Activated CD8-positive, alpha-beta memory T cell treated with anti-CD3 and anti-CD28 coated beads, Interleukin-2, amount 50 U/mL, for 1 hour (primary cell): ENCODE results near the gene OTUD6A.
"Not testable (repeated sequence)": the region's sequence is repeated elsewhere in the genome, so short reads cannot be mapped to it uniquely, and the experiment has no call there.

Experiments used
- DNase-seq: peaks from one replicate; pipeline ENCODE4 v3.0.0-alpha.2; 2020; ENCODE audit errors: extremely low read depth

OTUD6A gene

DNA sequence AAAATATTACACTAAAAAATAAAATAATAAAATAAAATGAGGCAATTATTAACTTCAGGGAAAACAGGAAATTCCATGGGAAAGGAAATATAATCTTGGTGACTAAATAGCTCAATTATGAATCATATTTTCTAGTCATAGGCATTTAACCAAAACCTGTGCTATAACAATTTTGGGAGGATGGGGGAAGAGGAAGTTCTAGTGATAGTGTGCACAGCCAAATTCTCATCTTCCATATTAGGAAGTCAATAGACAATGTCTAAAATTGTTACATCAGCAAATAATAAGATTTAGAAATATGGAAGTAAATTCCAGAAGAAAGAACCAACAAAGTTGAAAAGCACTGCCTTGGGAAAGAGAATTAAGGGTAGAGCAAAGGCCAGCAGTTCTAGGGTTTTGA lies 15.3 kb upstream of the OTUD6A start:
- DNase-seq, result no peak

DNA sequence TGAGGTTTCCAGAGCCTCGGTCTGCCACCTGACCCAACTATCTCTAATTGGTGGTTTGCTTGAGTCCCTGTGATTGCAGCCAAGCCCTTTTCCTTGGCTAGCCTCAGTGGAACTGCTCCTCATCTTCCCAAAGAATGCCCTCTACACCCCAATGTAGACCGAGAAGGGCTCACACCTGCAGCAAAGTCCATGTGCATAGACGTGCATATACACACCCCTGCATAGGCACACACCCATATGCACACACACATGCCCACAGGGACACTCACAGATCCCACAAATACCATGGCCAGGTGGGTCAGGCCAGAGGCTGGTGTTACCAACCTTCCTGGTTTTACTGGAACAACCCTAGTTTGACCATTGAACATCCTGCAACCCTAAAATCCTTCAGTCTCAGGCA lies 12.9 kb upstream of the OTUD6A start:
- DNase-seq, result no peak

DNA sequence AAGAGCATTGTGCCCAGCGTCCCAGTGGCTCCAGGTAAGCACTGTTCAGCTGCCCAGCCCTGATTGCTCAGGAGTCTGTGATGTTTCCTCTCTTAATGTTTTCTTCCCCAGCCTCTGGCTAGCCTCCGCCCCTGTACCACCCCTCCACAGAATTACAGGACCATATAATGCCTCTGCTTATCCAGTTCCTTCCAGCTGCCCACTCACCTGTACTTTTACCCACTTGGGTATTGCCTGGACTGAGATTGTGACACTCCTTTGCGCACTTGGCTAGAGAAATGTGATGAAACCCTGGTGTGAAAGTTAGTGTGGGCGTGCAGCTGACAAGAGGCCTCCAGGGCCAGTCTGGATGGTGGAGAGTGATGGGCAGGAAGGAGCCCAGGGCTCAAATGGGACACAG lies 12.3 kb upstream of the OTUD6A start, which contains the start of gene AWAT2:
Gene AWAT2 (minus strand): TSS at position 14 of the 400 bp plus-strand sequence. CDS start 6 bp downstream, at position 8.
- no peak for DNase-seq

DNA sequence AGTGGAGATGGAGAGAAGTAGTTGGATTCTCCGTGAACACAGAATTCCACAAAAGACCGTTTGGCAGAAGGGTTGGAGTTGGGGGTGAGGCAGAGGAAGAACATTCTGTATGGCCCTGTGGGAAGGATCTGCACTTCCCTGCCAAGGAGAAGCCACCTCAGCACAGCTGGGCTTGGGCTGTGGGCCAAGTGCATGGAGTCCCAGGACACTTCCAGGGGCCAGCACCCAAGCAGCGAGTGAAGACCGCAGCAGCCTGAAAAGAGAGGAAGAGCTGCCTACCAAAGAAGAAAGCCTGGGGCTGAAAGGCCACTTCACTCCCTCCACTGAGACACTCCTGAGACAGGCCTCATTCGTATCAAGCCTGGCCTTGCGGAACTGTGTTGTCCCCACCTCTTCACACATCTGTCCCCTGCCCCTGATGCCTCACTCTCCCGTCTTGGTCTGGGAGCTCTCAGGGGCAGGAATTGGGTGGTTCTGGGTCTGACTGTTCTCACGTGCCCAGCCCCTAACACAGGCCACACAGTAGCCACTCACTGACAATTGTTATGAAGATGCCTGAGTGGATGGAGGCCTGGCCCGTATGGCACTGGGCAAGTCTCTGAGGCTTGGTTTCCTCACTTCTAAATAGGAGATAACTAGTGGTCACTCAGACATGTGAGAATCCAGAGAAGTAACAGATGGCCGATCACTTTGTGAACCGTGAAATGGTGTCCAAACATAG lies 9.2 kb upstream of the OTUD6A start:
- DNase-seq, result no peak

DNA sequence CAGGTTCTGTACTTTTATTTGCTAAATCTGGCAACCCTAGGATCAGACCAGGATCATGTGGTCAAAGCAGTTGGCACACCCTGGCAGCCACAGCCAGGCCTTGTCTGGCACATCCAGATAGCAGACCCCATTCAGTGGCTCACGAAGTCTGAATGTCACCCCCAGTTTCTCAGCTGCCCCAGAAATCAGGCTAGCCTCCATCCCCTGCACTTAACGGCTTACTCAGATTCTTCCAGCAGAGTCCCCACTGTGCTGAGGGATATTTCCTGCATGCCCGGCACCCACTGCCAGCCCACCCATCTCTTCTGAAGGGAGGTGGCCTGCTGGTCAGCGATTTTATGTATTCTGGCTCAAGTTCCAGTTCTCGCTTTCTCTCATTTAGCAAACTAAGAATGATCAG lies 7.9 kb upstream of the OTUD6A start:
- DNase-seq, result no peak

DNA sequence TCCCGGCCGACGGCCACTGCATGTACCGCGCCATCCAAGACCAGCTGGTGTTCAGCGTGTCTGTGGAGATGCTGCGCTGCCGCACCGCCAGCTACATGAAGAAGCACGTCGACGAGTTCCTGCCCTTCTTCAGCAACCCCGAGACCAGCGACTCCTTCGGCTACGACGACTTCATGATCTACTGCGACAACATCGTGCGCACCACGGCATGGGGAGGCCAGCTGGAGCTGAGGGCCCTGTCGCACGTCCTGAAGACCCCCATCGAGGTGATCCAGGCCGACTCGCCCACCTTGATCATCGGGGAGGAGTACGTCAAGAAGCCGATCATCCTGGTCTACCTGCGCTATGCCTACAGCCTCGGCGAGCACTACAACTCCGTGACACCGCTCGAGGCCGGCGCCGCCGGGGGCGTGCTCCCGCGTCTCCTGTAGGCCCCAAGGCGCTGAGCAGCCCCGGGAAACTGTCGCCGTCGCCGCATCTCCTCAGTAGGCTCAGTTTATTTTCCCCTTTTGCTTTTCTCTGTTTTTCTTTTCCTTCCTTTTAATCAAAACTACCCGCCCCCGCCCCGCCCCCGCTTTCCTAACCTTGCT lies 799 bp downstream of the OTUD6A start:
- DNase-seq, result no peak

DNA sequence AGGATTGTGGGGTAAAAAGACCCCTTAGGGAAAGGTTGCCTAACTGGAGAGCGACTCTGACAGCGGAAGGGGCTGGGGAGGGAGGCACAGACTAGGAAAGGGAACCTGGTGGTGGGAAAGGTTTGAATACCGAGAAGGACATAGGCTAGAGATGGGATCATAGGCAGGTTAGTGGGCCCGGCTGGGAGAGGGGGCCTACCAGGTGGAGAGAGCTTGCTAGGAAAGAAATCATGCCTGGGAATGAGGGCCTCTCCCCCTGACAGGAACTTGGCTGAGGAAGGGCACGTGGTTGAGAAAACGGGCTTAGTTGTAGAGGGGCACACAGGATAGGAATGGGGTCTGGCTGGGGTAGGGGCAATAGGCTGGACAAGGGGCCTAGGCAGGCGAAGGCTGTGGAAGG lies 4.4 kb downstream of the OTUD6A start:
- no peak for DNase-seq

DNA sequence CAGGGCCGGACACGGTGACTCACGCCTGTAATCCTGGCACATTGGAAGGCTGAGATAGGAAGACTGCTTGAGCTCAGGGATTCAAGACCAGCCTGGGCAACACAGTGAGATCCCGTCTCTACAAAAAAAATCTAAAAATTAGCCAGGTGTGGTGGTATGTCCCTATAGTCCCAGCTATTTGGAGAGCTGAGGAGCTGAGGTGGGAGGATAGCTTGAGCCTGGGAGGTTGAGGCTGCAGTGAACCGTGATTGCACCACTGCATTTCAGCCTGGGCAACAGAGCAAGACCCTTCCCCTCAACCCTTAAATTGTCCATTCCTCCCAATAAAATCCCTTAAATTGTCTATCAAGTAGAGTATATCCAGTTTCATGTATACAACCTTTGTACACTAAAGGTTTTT lies 17.0 kb downstream of the OTUD6A start:
- DNase-seq, result no peak

DNA sequence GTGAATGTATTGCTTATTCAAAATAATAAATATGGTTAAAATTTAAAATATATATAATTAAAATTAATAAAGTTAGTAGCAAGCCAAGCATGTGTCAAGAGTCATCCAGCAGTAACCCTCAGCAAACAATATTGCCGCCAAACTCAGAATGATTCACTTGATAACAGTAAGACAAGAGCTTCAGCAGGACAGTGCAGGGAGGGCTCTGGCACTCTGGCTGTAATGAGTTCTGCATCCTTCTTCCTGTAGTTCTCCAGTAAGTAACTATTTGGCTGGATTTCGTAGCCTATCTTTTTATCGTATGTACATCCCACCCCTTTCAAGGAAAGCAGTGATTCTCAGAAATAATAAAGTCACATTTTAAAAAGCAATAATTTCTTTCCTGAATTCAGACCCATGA lies 17.6 kb downstream of the OTUD6A start:
- DNase-seq, result no peak

DNA sequence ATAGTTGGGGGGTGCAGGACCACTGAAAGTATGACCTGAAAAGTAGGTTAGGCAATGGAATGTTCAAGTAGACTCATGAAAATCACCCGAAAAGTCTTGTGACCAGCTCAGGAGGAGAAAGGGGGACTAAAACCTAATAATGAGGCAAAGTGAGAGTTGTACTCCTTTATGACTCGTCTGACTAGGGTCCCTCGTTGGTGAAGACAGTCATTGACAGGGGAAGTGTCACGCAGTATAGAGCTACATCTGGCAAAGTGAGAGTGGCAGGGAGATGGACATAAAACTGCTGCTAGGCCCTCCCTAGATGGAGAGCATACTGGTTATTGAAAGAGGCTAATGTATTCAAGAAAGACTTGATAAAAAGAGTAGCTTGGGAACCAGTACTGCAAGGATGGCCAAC lies 20.5 kb downstream of the OTUD6A start:
- no peak for DNase-seq

DNA sequence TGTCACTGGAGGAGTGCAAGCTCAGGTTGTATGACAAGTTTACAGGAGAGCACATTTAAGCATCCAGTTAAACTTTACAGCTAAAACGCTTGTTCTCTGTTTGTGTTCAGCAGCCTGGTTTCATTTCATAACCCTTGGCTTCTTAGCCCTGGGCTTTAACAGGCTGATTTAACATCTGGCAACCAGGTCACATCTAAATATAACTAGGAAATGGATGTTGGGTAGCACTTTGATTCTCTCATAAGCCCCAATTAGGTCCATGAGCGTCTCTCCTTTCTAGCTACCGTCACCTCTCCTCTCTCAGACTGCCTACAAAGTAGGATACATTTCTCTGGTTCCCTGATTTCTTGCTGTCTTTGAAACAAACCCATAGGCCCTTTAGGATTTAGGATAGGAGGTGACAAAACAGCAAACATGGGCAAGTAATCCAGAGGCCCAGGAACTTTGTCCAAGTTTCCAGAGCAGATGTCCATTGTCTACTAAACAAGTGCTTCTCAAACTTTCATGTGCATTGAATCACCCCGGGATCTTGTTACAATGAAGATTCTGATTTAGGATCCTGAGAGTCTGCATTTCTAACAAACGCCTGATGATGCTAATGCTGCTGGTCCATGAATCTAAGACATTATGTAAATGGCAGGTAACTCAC lies 22.5 kb downstream of the OTUD6A start:
- no peak for DNase-seq

DNA sequence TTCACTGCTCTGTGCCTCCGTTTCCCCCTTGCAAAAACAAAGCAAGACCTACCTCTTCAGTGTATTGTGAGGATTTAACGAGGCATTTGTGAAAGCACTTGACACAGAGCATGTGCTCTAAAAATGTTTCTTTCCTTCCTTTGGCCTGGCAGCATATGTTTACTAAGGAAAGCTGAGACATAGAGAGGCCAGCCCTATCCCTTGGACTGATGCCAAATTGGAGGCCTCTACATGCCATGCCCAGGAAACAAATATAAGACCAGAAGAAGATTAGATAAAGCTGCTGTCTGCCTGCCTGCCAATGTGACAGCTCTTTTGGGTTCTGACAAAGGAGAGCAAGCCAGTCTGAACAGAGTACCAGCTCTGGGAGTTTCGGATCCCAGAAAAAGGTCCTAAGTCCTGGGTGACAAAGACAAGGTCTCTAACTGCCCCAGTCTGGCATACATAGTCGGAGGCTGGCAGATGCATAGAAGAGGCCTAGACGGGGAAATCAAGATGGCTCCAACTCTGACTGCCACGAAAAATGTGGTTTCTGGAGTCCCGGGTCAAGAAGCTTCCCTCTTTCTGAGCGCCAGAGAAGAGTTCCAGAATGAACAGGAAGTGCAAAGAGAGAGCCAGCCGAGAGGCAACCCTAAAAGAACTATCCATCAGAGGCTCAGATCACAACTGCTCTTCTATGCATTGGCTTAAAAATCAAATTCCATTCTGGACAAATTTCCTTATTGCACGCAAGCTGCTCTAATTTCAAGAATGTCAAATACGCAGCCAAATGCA lies 25.8 kb downstream of the OTUD6A start:
- DNase-seq, result no peak

DNA sequence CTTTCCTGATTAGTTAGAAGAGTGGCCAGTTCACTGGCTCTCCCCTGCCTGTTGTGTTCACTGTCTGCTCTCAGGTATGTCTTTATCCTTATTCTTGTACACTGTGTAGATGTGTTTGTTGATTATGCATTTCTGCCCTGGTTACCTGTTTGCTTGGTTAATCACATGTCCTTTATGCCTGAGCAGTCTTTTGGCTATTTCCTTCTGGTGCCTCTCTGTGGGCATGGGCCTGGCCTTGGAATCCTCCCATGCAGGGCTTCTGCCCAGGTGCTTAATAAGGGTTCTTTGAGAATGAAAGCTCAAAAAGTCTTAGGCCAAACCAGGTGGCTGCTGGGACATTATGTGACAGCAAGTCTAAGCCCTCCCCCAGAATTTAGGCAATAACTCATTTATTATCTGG lies 26.5 kb downstream of the OTUD6A start:
- no peak for DNase-seq

DNA sequence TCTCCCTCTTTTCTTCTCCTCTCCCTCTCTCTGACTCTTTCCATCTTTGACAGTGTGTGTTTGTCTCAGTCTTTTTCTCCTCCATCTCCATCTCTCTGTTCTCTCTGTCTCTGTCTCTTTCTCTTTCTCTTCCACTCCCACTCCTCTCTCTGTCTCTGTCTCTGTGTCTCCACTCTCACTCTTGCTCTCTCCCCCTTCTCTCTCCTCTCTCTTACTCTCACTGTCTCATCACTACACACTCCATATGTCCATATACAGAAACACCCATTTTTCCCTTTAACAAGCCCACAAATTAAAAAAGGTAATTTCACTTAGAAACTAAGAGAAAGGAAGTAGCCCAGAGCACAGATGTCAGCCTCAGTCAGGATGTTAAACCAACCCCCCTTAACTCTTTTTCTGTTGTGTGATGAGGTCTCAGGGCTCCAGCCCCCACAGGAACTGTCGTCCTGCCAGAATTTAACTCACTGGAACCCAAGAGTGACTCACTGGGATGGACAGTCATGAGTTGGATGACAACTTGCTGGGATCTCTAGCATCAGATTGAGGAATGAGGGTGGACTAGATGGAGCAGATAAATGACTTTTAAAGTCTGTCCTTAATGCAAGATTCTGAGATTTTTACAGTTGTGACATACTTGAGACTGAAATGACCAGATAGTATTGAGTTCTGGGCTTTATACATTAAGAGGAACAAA lies 27.5 kb downstream of the OTUD6A start:
- no peak for DNase-seq

DNA sequence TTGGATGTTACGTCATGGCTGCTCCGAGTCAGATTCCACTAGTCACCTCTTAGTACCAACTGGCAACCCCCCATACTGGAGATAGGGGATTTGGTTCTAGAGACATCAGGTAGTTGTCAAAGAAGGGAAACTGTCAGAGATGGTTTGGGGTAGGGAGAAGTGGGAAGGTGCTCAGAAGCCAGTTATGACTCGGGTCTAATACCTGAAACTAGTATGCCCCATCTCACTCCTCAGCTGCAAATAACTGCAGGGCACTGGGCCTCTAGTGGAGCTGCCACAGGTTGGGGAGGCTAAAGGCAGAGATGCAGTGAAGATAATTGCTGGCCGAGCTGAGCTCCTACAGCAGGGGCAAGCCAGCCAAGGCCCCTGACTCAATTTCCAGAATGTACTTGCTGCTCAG lies 30.0 kb downstream of the OTUD6A start:
- DNase-seq, result no peak

DNA sequence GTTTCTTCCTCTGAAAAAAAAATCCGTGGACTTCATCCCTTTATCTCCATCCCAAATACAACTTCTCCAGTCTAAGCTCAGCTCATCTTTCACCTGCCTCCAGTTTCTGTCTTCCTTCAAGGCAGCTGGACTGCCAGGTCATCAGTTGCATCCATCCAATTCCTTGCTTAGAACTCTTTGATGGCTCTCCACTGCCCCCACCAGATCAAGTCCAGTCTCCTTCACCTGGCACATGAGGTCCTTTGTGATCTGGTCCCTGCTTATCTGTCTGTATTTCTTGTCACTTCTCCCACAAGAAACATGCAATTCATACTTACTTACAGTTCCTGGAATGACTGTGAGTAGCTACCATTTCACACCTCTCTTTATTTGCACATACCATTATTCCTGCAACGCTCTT lies 33.8 kb downstream of the OTUD6A start:
- DNase-seq, result no peak

DNA sequence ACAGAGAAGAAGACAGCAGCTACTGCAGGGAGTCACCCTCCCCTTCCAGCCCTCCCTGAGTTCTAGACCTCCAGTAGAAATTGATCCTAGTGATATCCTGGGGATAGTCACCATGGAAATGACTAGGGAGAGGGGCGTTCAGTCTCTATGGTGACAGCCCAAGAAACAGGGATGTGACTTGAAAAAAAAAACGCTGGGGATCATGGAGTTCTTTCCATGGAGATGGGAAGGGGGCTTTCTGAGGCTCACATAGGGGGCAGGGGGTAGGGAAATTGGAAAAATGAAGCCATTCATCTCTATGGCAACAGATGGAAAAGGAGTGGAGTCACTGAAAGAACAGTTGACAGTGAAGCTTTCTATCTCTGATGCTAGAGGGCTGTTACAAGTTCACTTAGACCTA lies 43.0 kb downstream of the OTUD6A start:
- no peak for DNase-seq

DNA sequence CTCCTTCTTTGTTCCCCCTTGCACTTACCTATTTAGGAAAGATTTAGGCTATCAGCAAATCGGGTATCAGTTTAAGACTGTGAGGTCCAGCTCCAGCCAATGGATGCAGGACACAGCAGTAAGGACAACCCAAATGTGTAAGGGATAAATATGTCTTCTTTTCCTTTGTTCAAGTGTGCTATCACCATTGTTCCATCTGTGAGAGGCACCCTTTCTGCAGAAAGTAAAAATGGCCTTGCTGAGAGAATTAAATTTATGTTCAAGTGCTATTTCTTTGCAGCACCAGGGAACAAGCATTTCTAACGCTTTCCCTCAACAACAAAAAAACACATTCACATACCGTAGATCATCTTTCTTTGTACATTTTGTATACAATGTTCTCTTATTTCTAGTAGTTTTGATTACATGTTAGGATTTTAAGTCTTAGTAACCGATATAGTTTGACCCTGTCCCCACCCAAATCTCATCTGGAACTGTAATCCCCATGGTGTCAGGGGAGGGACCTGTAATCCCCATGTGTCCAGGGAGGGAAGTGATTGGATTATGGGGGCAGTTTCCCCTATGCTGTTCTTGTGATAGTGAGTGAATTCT lies 49.3 kb downstream of the OTUD6A start:
- DNase-seq, result not testable (repeated sequence)
